ENCODE data around the gene SLC35B3. TPM values are rescaled to one million over a fixed set of nuclear protein-coding genes. Genes with fewer than 3 reads are reported as not detected.

The SLC35B3 gene
- total RNA-seq, 2 donors from 2014 or later, result 5.6 to 6.0 TPM

DNA sequence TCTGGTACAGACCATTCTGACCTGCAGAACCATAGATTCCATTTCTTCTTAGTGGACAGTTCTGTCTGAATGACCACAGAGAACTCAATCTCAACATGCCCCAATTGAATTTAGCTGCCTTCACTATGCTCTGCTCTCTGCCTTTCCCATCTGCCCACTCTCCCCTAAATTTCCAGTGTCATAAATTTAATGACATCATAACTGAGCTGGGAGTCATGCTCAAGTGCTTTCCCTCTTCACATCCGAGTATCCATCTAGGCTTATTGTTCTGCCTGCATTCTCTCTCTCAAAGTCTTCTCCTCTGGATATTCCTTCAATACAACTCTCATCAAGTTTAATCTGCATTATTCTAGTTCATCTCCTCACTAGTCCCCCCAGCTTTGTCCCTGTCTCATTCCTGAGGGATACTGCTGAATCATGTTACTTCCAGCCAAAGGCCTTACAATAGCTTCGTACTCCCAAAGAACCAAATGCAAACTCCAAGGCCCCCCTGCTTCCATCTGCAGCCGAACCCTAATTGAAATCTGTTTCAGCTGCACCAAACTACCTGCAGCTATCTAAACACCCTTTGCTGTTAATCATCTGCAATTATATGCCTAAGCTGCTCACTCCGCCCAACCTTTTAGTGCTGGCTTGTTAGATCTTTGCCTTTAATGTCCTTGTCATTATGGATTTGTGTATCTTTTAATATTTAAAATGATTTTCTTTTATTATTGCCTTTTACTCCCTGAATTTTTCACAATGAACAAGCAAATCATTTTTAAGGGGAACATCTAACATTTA is 46.1 kb downstream of the SLC35B3 start:
- Histone ChIP-seq H3K4me3 (no peak overlapping the region), H3K36me3 (no peaks in the 10 kb centered on the region), H3K4me1 (no peaks in the 10 kb centered on the region), H3K9me3 (no peaks in the 10 kb centered on the region), H3K27me3 (no peaks in the 10 kb centered on the region), H3K27ac (no peak overlapping the region)
- TF ChIP-seq, protein P1, sequence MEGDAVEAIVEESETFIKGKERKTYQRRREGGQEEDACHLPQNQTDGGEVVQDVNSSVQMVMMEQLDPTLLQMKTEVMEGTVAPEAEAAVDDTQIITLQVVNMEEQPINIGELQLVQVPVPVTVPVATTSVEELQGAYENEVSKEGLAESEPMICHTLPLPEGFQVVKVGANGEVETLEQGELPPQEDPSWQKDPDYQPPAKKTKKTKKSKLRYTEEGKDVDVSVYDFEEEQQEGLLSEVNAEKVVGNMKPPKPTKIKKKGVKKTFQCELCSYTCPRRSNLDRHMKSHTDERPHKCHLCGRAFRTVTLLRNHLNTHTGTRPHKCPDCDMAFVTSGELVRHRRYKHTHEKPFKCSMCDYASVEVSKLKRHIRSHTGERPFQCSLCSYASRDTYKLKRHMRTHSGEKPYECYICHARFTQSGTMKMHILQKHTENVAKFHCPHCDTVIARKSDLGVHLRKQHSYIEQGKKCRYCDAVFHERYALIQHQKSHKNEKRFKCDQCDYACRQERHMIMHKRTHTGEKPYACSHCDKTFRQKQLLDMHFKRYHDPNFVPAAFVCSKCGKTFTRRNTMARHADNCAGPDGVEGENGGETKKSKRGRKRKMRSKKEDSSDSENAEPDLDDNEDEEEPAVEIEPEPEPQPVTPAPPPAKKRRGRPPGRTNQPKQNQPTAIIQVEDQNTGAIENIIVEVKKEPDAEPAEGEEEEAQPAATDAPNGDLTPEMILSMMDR (IDR thresholded peaks at IDR 0.05), result no peak
- DNase-seq (ENCODE audit: low spot score), result no peak

- H3K9me3 ChIP-seq, result no peaks in the 10 kb centered on the region
- no peak overlapping the region for H3K4me3 ChIP-seq
- TF ChIP-seq, protein P1 (IDR thresholded peaks at IDR 0.05), result no peak
- no peaks in the 10 kb centered on the region for H3K4me1 ChIP-seq
- no peaks in the 10 kb centered on the region for H3K27me3 ChIP-seq
- H3K27ac ChIP-seq, result no peak overlapping the region
- no peaks in the 10 kb centered on the region for H3K36me3 ChIP-seq
- no peak for DNase-seq (ENCODE audit: low spot score)
These were observed 47.4 kb downstream of the SLC35B3 start for GRCh38 chr6:8387942-8388437.

GRCh38 chr6:8383584-8383983 is 51.8 kb downstream of the SLC35B3 start:
- no peaks in the 10 kb centered on the region for H3K9me3 ChIP-seq
- TF ChIP-seq, protein P1 (IDR thresholded peaks at IDR 0.05), result no peak
- H3K4me3 ChIP-seq, result no peak overlapping the region
- H3K27me3 ChIP-seq, result no peaks in the 10 kb centered on the region
- no peaks in the 10 kb centered on the region for H3K4me1 ChIP-seq
- no peak for DNase-seq (ENCODE audit: low spot score)
- no peak overlapping the region for H3K27ac ChIP-seq
- no peaks in the 10 kb centered on the region for H3K36me3 ChIP-seq

GRCh38 chr6:8382434-8382833 is 52.9 kb downstream of the SLC35B3 start:
- TF ChIP-seq, protein P1 (IDR thresholded peaks at IDR 0.05), result no peak
- no peaks in the 10 kb centered on the region for H3K27me3 ChIP-seq
- DNase-seq (ENCODE audit: low spot score), result no peak
- no peaks in the 10 kb centered on the region for H3K36me3 ChIP-seq
- no peak overlapping the region for H3K4me3 ChIP-seq
- no peak overlapping the region for H3K27ac ChIP-seq
- no peaks in the 10 kb centered on the region for H3K9me3 ChIP-seq
- H3K4me1 ChIP-seq, result no peaks in the 10 kb centered on the region

- Histone ChIP-seq H3K4me1 (no peaks in the 10 kb centered on the region), H3K27me3 (no peaks in the 10 kb centered on the region), H3K36me3 (no peaks in the 10 kb centered on the region), H3K4me3 (no peak overlapping the region), H3K27ac (no peak overlapping the region), H3K9me3 (no peaks in the 10 kb centered on the region)
- no peak for DNase-seq (ENCODE audit: low spot score)
- TF ChIP-seq, protein P1 (IDR thresholded peaks at IDR 0.05), result no peak
These were observed 59.4 kb downstream of the SLC35B3 start for GRCh38 chr6:8375916-8376315.

Measured in right atrium auricular region (tissue), 2 donors.